HepG2 (cell line): ENCODE data around the gene ZC3H7B. TPM values are rescaled to one million over a fixed set of nuclear protein-coding genes. Genes with fewer than 3 reads are reported as not detected.

Source experiments
- DNMT3B ChIP-seq: conservative IDR thresholded peaks from 2 replicates; pipeline ENCODE4 v1.6.1; 2016; ENCODE audit warnings: missing biosample characterization, control low read depth
- ELF1 ChIP-seq: sonication (generic); formaldehyde crosslinking; IDR thresholded peaks from 2 replicates; pipeline ENCODE4 v1.4.0; 2020; ENCODE audit warnings: missing genetic modification reagents
- HMGXB3 ChIP-seq: sonication (generic); formaldehyde crosslinking; IDR thresholded peaks from 2 replicates; pipeline ENCODE4 v1.4.0; 2020; ENCODE audit warnings: missing genetic modification reagents, borderline replicate concordance
- POLR2A ChIP-seq, 2 experiments: IDR thresholded peaks; 2 replicates each; pipeline ENCODE4 v1.6.1; 2011; ENCODE audit warnings: low read depth in 2 of 2, low read length in 2 of 2, mild to moderate bottlenecking in 1 of 2, moderate library complexity in 1 of 2; ENCODE audit not compliant: insufficient read depth in 1 of 2
- SPEN ChIP-seq: sonication (generic); formaldehyde crosslinking; IDR thresholded peaks from 2 replicates; pipeline ENCODE4 v1.5.1; 2020; ENCODE audit warnings: low read depth, mild to moderate bottlenecking, missing genetic modification reagents
- TAF1 ChIP-seq: sonication (generic); formaldehyde crosslinking; IDR thresholded peaks from 2 replicates; pipeline ENCODE4 v1.4.0; 2020; ENCODE audit warnings: missing genetic modification reagents
- TCF12 ChIP-seq, 2 experiments: fragments of 450-650 bp in 1 of 2; sonication (generic) in 1 of 2; formaldehyde crosslinking in 1 of 2; IDR thresholded peaks; 2 replicates each; pipeline versions ENCODE4 v1.6.1 to v1.8.0; 2017 to 2022; ENCODE audit warnings: antibody characterized with exemption in 1 of 2, mild to moderate bottlenecking in 1 of 2, missing genetic modification reagents in 1 of 2, moderate library complexity in 1 of 2
- TFAP4 ChIP-seq: sonication (generic); IDR thresholded peaks from 2 replicates; pipeline ENCODE4 v1.6.1; 2016; ENCODE audit warnings: low read depth, borderline replicate concordance
- THAP7 ChIP-seq: sonication (generic); formaldehyde crosslinking; IDR thresholded peaks from 2 replicates; pipeline ENCODE4 v1.8.1; 2023; ENCODE audit warnings: mild to moderate bottlenecking, missing genetic modification reagents
- ZBTB7B ChIP-seq: sonication (generic); formaldehyde crosslinking; IDR thresholded peaks from 2 replicates; pipeline ENCODE4 v1.4.0; 2020; ENCODE audit warnings: missing genetic modification reagents
- ZFP82 ChIP-seq: sonication (generic); formaldehyde crosslinking; IDR thresholded peaks from 2 replicates; pipeline ENCODE4 v1.5.1; 2020; ENCODE audit warnings: mild to moderate bottlenecking, missing genetic modification reagents, borderline replicate concordance
- ZMAT3 ChIP-seq: sonication (generic); formaldehyde crosslinking; conservative IDR thresholded peaks from 2 replicates; pipeline ENCODE4 v1.7.0; 2021; ENCODE audit warnings: missing genetic modification reagents
- ZMYM4 ChIP-seq: sonication (generic); formaldehyde crosslinking; IDR thresholded peaks from 2 replicates; pipeline ENCODE4 v1.8.1; 2023; ENCODE audit warnings: mild to moderate bottlenecking, missing genetic modification reagents
- ZNF354B ChIP-seq: sonication (generic); formaldehyde crosslinking; IDR thresholded peaks from 2 replicates; pipeline ENCODE4 v1.8.0; 2022; ENCODE audit warnings: mild to moderate bottlenecking, missing genetic modification reagents
- ZNF569 ChIP-seq: sonication (generic); formaldehyde crosslinking; IDR thresholded peaks from 2 replicates; pipeline ENCODE4 v1.5.0; 2020; ENCODE audit warnings: mild to moderate bottlenecking, missing genetic modification reagents, moderate library complexity, borderline replicate concordance
- ZNF740 ChIP-seq: sonication (generic); formaldehyde crosslinking; IDR thresholded peaks from 2 replicates; pipeline ENCODE4 v1.4.0; 2020; ENCODE audit warnings: missing genetic modification reagents
- ZNF768 ChIP-seq: sonication (generic); formaldehyde crosslinking; IDR thresholded peaks from 2 replicates; pipeline ENCODE4 v1.4.0; 2020; ENCODE audit warnings: missing genetic modification reagents
- ZNF782 ChIP-seq: sonication (generic); formaldehyde crosslinking; IDR thresholded peaks from 2 replicates; pipeline ENCODE4 v1.4.0; 2020; ENCODE audit warnings: missing genetic modification reagents, mild to moderate bottlenecking, borderline replicate concordance
- ZSCAN21 ChIP-seq: sonication (generic); formaldehyde crosslinking; IDR thresholded peaks from 2 replicates; pipeline ENCODE4 v1.8.0; 2022; ENCODE audit warnings: mild to moderate bottlenecking, missing genetic modification reagents, moderate library complexity, borderline replicate concordance
- ZSCAN22 ChIP-seq: sonication (generic); formaldehyde crosslinking; IDR thresholded peaks from 2 replicates; pipeline ENCODE4 v1.4.0; 2020; ENCODE audit warnings: mild to moderate bottlenecking, missing genetic modification reagents
- polyA plus RNA-seq, 8 experiments: library from polyadenylated mRNA; depleted of rRNA in 3 of 8; stranded (reverse) in 7 of 8; unstranded in 1 of 8; fragments of >200 nt; fragmentation: Illumina TruSeq in 4 of 8; extraction: Trizol in 4 of 8; gene quantifications; 2 replicates each; pipeline versions ENCODE4 v1.2.1 to v1.2.3, GENCODE V29; 2011 to 2016; ENCODE audit warnings: low read depth in 4 of 8, missing spikeins in 1 of 8, mixed read lengths in 1 of 8; ENCODE audit not compliant: insufficient read depth in 1 of 8
- total RNA-seq, 5 experiments: library from RNA; depleted of rRNA; stranded (reverse); fragments of >200 nt; fragmentation: Illumina TruSeq; extraction: Trizol; gene quantifications; 2 replicates each; pipeline ENCODE4 v1.2.3, GENCODE V29; 2016; ENCODE audit warnings: low read depth in 1 of 5

Gene ZC3H7B
- total and polyA plus RNA-seq, 2 of the 13 experiments (the other 11 are each of a cell fraction or from before 2014, with no cell fraction given): 26.4 to 37.2 TPM

- no peak for TF ChIP-seq ZMAT3 (CRISPR knock-in tag)
- TF ChIP-seq TFAP4: peak; percentile 44; the same call in 1 of the 2 replicates
- no peak for TF ChIP-seq TCF12 (IDR thresholded peaks at IDR 0.05)
- no peak for TF ChIP-seq TCF12 (CRISPR knock-in tag; IDR thresholded peaks at IDR 0.05)
- TF ChIP-seq ZBTB7B (CRISPR knock-in tag): 0 out of 2 replicates have a peak, but pooled peaks have one; percentile 43
- TF ChIP-seq POLR2A (IDR thresholded peaks at IDR 0.05; ENCODE audit: insufficient read depth in 1 of 2, low read depth in 2 of 2, low read length in 2 of 2): no peak
- TF ChIP-seq ZNF768 (CRISPR knock-in tag): peak; percentile 56; the same call in 1 of the 2 replicates
- TF ChIP-seq TAF1 (CRISPR knock-in tag): no peak
- no peak for TF ChIP-seq ZFP82 (CRISPR knock-in tag)
- no peak for TF ChIP-seq THAP7 (CRISPR knock-in tag)
- TF ChIP-seq ZSCAN22 (CRISPR knock-in tag): no peak
- no peak for TF ChIP-seq DNMT3B (CRISPR knock-in tag)
- peak; percentile 41; the same call in 1 of the 2 replicates for TF ChIP-seq ZMYM4 (CRISPR knock-in tag)
- no peak for TF ChIP-seq ZNF740 (CRISPR knock-in tag)
- peak; percentile 46; the same call in 1 of the 2 replicates for TF ChIP-seq SPEN (CRISPR knock-in tag)
- peak; percentile 87; the same call in 1 of the 2 replicates for TF ChIP-seq ZSCAN21 (CRISPR knock-in tag)
- TF ChIP-seq ELF1 (CRISPR knock-in tag): peak; percentile 43; the same call in 1 of the 2 replicates
- TF ChIP-seq ZNF782 (CRISPR knock-in tag): no peak
- TF ChIP-seq ZNF569 (CRISPR knock-in tag): no peak
- peak; percentile 68; the same call in 1 of the 2 replicates for TF ChIP-seq HMGXB3 (CRISPR knock-in tag)
- no peak for TF ChIP-seq ZNF354B
Measured at GRCh38 chr22:41403532-41404318, 102.4 kb downstream of the ZC3H7B start (continued).
